Fibroblast of mammary gland (primary cell): ENCODE data around the gene SPON2.

Source experiments
- DNase-seq: peaks from one replicate; pipeline ENCODE4 v3.0.0-alpha.2; 2010; ENCODE audit warnings: low read depth
- H3K4me3 ChIP-seq: 2 replicates; pipeline ENCODE4 v1.5.1; 2011; ENCODE audit warnings: low read depth, mild to moderate bottlenecking, low read length, moderate library complexity; ENCODE audit not compliant: control insufficient read depth
- CTCF ChIP-seq: conservative IDR thresholded peaks from 2 replicates; pipeline ENCODE4 v1.5.1; 2011; ENCODE audit warnings: low read depth, low read length, inconsistent platforms; ENCODE audit not compliant: control insufficient read depth, insufficient read depth

The SPON2 gene

GRCh38 chr4:1169171-1169671 lies 3.2 kb downstream of the SPON2 start:
- H3K4me3 ChIP-seq: no peak overlapping the region
- no peak for TF ChIP-seq CTCF
- DNase-seq: no peak

- peak overlapping the region; percentile 16 for H3K4me3 ChIP-seq
- no peak for DNase-seq
- no peak for TF ChIP-seq CTCF
Observed at GRCh38 chr4:1168191-1169101, 3.9 kb downstream of the SPON2 start.

- TF ChIP-seq CTCF: peak; percentile 75
- peak overlapping the region; percentile 30 for H3K4me3 ChIP-seq
- peak; percentile 93 for DNase-seq
Observed at GRCh38 chr4:1167244-1167949, 5.0 kb downstream of the SPON2 start.

GRCh38 chr4:1166509-1167243 lies 5.7 kb downstream of the SPON2 start:
- peak; percentile 54 for DNase-seq
- TF ChIP-seq CTCF: no peak
- no peak overlapping the region for H3K4me3 ChIP-seq

GRCh38 chr4:1164956-1165545 lies 7.3 kb downstream of the SPON2 start:
- no peak for DNase-seq
- no peak for TF ChIP-seq CTCF
- no peak overlapping the region for H3K4me3 ChIP-seq

- DNase-seq: no peak
- no peak overlapping the region for H3K4me3 ChIP-seq
- no peak for TF ChIP-seq CTCF
Observed at GRCh38 chr4:1164444-1164843, 7.9 kb downstream of the SPON2 start.
